ENCODE results near the gene SIX2.

Gene SIX2

GRCh38 chr2:44997963-44998362 is 11.3 kb downstream of the SIX2 start:
- no peak for TF ChIP-seq CTCF (IDR thresholded peaks at IDR 0.05; ENCODE audit: control insufficient read depth, insufficient read depth, low read depth, low read length, missing control alignments)
- DNase-seq (ENCODE audit: low read depth) = no peak
- no peak overlapping the region for H3K4me3 ChIP-seq (ENCODE audit: control insufficient read depth, low read depth, low read length)

GRCh38 chr2:44996356-44996755 is 12.9 kb downstream of the SIX2 start:
- no peak overlapping the region for H3K4me3 ChIP-seq (ENCODE audit: control insufficient read depth, low read depth, low read length)
- TF ChIP-seq CTCF (IDR thresholded peaks at IDR 0.05; ENCODE audit: control insufficient read depth, insufficient read depth, low read depth, low read length, missing control alignments) = no peak

GRCh38 chr2:44994377-44994776 is 14.9 kb downstream of the SIX2 start:
- no peak overlapping the region for H3K4me3 ChIP-seq (ENCODE audit: control insufficient read depth, low read depth, low read length)
- DNase-seq (ENCODE audit: low read depth) = no peak
- TF ChIP-seq CTCF (IDR thresholded peaks at IDR 0.05; ENCODE audit: control insufficient read depth, insufficient read depth, low read depth, low read length, missing control alignments) = no peak

More at GRCh38 chr2:44996356-44996755, 12.9 kb downstream of the SIX2 start:
- DNase-seq (ENCODE audit: low read depth) = no peak

- H3K4me3 ChIP-seq (ENCODE audit: control insufficient read depth, low read depth, low read length) = no peak overlapping the region
- no peak for DNase-seq (ENCODE audit: low read depth)
- TF ChIP-seq CTCF (IDR thresholded peaks at IDR 0.05; ENCODE audit: control insufficient read depth, insufficient read depth, low read depth, low read length, missing control alignments) = no peak
Observed at GRCh38 chr2:44989176-44989575, 20.1 kb downstream of the SIX2 start.

- no peak for DNase-seq (ENCODE audit: low read depth)
- no peak overlapping the region for H3K4me3 ChIP-seq (ENCODE audit: control insufficient read depth, low read depth, low read length)
- no peak for TF ChIP-seq CTCF (IDR thresholded peaks at IDR 0.05; ENCODE audit: control insufficient read depth, insufficient read depth, low read depth, low read length, missing control alignments)
Observed at GRCh38 chr2:44983836-44984604, 25.2 kb downstream of the SIX2 start.

GRCh38 chr2:44981714-44982108 is 27.5 kb downstream of the SIX2 start:
- no peak for DNase-seq (ENCODE audit: low read depth)
- no peak overlapping the region for H3K4me3 ChIP-seq (ENCODE audit: control insufficient read depth, low read depth, low read length)
- peak; percentile 87 for TF ChIP-seq CTCF (IDR thresholded peaks at IDR 0.05; ENCODE audit: control insufficient read depth, insufficient read depth, low read depth, low read length, missing control alignments)
